ENCODE data around the gene EIF4H. TPM values are rescaled to one million over a fixed set of nuclear protein-coding genes. Genes with fewer than 3 reads are reported as not detected.
"Not testable (repeated sequence)": the region's sequence is repeated elsewhere in the genome, so short reads cannot be mapped to it uniquely, and the experiment has no call there.

The EIF4H gene
- total RNA-seq, 1 experiment from 2014 or later: 370 TPM

DNA sequence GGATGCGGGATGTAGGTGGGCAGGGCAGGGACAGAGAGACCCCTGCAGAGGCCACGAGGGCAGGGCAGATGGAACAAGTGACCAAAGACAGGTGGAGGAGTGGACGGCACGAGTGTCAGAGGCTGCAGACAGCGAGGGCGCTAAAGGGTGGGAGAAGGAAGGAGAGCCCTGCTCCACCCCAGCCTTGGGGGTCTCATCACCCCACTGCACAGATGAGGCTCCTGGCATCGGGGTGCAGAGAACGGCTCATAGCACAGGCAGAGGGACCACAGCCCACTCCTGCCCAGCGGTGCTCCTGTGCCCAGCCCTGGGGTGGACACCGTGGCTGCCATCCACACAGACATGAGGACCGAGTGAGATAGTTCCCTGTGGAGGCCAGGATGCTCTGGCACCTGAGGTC lies 33.4 kb downstream of the EIF4H start:
- H3K27me3 ChIP-seq (replicated peaks; ENCODE audit: control insufficient read depth, insufficient read depth, low read length): no peaks in the 10 kb centered on the region
- POLR2A ChIA-PET: no interaction called here
- H3K9me3 Mint-ChIP-seq (ENCODE audit: unreplicated experiment): no peaks in the 10 kb centered on the region
- H3K36me3 Mint-ChIP-seq (ENCODE audit: insufficient read depth, unreplicated experiment): peaks cover 3% of the 10 kb centered on the region
- H3K9me3 ChIP-seq: no peaks in the 10 kb centered on the region
- TF ChIP-seq, protein P1, sequence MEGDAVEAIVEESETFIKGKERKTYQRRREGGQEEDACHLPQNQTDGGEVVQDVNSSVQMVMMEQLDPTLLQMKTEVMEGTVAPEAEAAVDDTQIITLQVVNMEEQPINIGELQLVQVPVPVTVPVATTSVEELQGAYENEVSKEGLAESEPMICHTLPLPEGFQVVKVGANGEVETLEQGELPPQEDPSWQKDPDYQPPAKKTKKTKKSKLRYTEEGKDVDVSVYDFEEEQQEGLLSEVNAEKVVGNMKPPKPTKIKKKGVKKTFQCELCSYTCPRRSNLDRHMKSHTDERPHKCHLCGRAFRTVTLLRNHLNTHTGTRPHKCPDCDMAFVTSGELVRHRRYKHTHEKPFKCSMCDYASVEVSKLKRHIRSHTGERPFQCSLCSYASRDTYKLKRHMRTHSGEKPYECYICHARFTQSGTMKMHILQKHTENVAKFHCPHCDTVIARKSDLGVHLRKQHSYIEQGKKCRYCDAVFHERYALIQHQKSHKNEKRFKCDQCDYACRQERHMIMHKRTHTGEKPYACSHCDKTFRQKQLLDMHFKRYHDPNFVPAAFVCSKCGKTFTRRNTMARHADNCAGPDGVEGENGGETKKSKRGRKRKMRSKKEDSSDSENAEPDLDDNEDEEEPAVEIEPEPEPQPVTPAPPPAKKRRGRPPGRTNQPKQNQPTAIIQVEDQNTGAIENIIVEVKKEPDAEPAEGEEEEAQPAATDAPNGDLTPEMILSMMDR (IDR thresholded peaks at IDR 0.05; ENCODE audit: insufficient read depth in 1 of 2, low read depth in 1 of 2, low read length in 1 of 2, severe bottlenecking in 1 of 2, unreplicated experiment in 1 of 2): no peak
- no peak overlapping the region for H3K4me3 Mint-ChIP-seq (ENCODE audit: unreplicated experiment)
- intact Hi-C loops (cut with micrococcal nuclease; ENCODE audit: unreplicated experiment): loop anchor here (2.0 kb wide), 1 partner anchor 39 kb away; no protein-coding TSS in a partner anchor
- H3K27ac Mint-ChIP-seq (ENCODE audit: unreplicated experiment): no peak overlapping the region
- no peaks in the 10 kb centered on the region for H3K4me1 ChIP-seq
- H3K27me3 Mint-ChIP-seq (ENCODE audit: insufficient read depth, unreplicated experiment): peaks cover 6% of the 10 kb centered on the region
- H3K4me1 Mint-ChIP-seq (ENCODE audit: low read depth, unreplicated experiment): no peaks in the 10 kb centered on the region
- CTCF ChIA-PET: interaction anchor here (1.4 to 1.6 kb wide), 2 partner anchors 10 to 13 kb away, joined by 9 to 16 read pairs; no protein-coding TSS in a partner anchor
- BruUV-seq (replicated peaks): no TSS peak
- H3K4me3 ChIP-seq (ENCODE audit: low read depth, low read length): no peak overlapping the region
- no peak for DNase-seq
- no peaks in the 10 kb centered on the region for H3K36me3 ChIP-seq (ENCODE audit: control insufficient read depth, insufficient read depth, low read length)

DNA sequence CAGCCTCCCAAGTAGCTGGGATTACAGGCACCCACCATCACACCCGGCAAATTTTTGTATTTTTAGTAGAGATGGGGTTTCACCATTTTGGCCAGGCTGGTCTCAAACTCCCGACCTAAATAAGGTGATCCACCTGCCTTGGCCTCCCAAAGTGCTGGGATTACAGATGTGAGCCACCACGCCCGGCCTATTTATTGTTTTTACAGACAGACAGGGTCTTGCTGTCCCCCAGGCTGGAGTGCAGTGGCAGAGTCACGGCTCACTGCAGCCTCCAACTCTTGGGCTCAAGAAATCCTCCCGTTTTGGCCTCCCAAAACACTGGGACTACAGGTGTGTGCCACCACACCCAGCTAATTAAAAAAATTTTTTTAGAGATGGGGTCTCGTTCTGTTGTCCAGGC lies 34.1 kb downstream of the EIF4H start:
- BruUV-seq (replicated peaks); H3K4me3 Mint-ChIP-seq (ENCODE audit: unreplicated experiment); H3K36me3 Mint-ChIP-seq (ENCODE audit: insufficient read depth, unreplicated experiment); POLR2A ChIA-PET; H3K27me3 Mint-ChIP-seq (ENCODE audit: insufficient read depth, unreplicated experiment); H3K4me3 ChIP-seq (ENCODE audit: low read depth, low read length); H3K4me1 ChIP-seq; DNase-seq; H3K9me3 Mint-ChIP-seq (ENCODE audit: unreplicated experiment); H3K27ac Mint-ChIP-seq (ENCODE audit: unreplicated experiment); H3K9me3 ChIP-seq; H3K27me3 ChIP-seq (replicated peaks; ENCODE audit: control insufficient read depth, insufficient read depth, low read length); intact Hi-C loops (cut with micrococcal nuclease; ENCODE audit: unreplicated experiment); H3K36me3 ChIP-seq (ENCODE audit: control insufficient read depth, insufficient read depth, low read length); H3K4me1 Mint-ChIP-seq (ENCODE audit: low read depth, unreplicated experiment): not testable (repeated sequence)
- CTCF ChIA-PET: interaction anchor here (0.7 kb wide), 1 partner anchor 181 kb away, joined by 3 read pairs; no protein-coding TSS in a partner anchor

DNA sequence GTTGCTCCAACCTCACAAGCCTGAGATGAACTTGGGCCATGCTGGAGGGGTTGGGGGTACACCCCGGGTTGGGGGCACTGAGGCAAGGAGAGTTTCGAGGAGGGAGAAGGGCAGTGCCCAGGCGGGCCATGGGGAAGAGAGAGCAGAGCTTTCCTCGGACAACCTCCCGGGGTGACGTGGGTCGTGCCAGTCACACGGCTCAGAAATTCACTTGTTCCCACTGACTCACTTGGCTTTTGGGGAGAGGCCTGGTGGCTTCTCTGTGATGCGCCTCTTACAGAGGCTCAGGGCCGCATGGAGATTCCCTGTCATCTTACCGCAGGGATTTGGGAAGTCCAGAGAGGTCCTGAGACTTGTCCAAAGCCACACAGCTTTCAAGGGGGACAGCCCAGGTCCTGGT lies 38.5 kb downstream of the EIF4H start:
- TF ChIP-seq, protein P1 (IDR thresholded peaks at IDR 0.05; ENCODE audit: insufficient read depth in 1 of 2, low read depth in 1 of 2, low read length in 1 of 2, severe bottlenecking in 1 of 2, unreplicated experiment in 1 of 2): no peak
- no peaks in the 10 kb centered on the region for H3K9me3 Mint-ChIP-seq (ENCODE audit: unreplicated experiment)
- H3K9me3 ChIP-seq: no peaks in the 10 kb centered on the region
- peaks cover 7% of the 10 kb centered on the region for H3K4me1 Mint-ChIP-seq (ENCODE audit: low read depth, unreplicated experiment)
- H3K27me3 Mint-ChIP-seq (ENCODE audit: insufficient read depth, unreplicated experiment): peaks cover 3% of the 10 kb centered on the region
- POLR2A ChIA-PET: no interaction called here
- BruUV-seq (replicated peaks): no TSS peak
- CTCF ChIA-PET: no interaction called here
- intact Hi-C loops (cut with micrococcal nuclease; ENCODE audit: unreplicated experiment): no loop called here
- no peaks in the 10 kb centered on the region for H3K36me3 ChIP-seq (ENCODE audit: control insufficient read depth, insufficient read depth, low read length)
- no peaks in the 10 kb centered on the region for H3K4me1 ChIP-seq
- H3K36me3 Mint-ChIP-seq (ENCODE audit: insufficient read depth, unreplicated experiment): peaks cover 5% of the 10 kb centered on the region
- H3K27ac Mint-ChIP-seq (ENCODE audit: unreplicated experiment): no peak overlapping the region
- no peaks in the 10 kb centered on the region for H3K27me3 ChIP-seq (replicated peaks; ENCODE audit: control insufficient read depth, insufficient read depth, low read length)
- no peak overlapping the region for H3K4me3 Mint-ChIP-seq (ENCODE audit: unreplicated experiment)
- no peak for DNase-seq
- H3K4me3 ChIP-seq (ENCODE audit: low read depth, low read length): no peak overlapping the region

Measured in Caco-2 (cell line).